GM18951 (cell line): ENCODE measurements around the gene QSER1.
"Not testable (repeated sequence)": the region's sequence is repeated elsewhere in the genome, so short reads cannot be mapped to it uniquely, and the experiment has no call there.

ENCODE experiments used
- POLR2A ChIP-seq: IDR thresholded peaks from 4 replicates; pipeline ENCODE4 v1.6.1; 2011; ENCODE audit warnings: mild to moderate bottlenecking; ENCODE audit not compliant: insufficient read length, insufficient read depth; ENCODE audit errors: extremely low read depth
- in situ Hi-C: fragments of 300-500 bp; cut with MboI; formaldehyde crosslinking; loops from one replicate; pipeline ENCODE4 v1.12.0; 2022; ENCODE audit warnings: low sequenced_read_pairs, mixed read lengths, inconsistent platforms; ENCODE audit not compliant: unreplicated experiment

The QSER1 gene

DNA sequence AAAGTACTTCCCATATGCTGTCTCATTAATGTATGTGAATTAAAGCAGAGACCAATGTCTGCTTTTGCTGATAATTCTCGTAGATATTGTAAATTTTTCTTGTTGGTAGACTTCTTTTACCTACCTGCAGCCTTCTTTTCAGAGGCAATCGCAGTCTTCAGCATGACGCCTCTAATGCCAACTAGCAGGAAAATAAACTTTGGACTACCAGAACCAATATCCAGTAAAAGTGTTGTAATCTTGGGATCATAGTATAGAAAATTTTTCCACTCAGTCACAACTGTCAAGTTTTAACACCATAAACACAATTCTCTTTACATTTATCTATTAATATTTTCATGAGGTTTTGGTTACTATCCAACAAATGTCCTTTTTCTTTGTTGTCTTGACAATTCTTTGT, 125.4 kb downstream of the QSER1 start:
- in situ Hi-C loops: no loop called here

DNA sequence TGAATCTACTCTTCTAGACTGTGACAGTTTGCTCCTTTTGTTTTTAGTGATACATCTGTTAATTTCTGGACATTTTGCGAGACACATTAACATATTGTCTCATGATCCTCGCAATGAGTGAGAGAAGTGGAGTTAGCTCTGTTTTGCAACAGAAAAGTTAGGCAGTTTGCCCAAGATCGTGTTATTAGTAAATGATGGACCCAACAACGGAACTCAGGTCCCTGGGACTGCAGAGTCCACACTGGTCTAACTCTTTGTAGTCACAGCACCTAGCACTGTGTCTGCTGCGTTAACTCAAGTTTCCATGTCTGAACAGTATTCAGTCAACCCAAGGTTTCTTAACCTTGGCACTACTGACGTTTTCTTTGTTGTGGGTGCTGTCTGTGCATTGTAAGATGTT, 126.2 kb downstream of the QSER1 start:
- TF ChIP-seq POLR2A: no peak
- in situ Hi-C loops: no loop called here

More for the DNA sequence above, 125.4 kb downstream of the QSER1 start:
- TF ChIP-seq POLR2A: no peak

- no peak for TF ChIP-seq POLR2A
- in situ Hi-C loops: no loop called here
Observed at GRCh38 chr11:33021501-33021900, 128.9 kb downstream of the QSER1 start.

GRCh38 chr11:33021937-33022336, 129.3 kb downstream of the QSER1 start:
- no peak for TF ChIP-seq POLR2A

GRCh38 chr11:33025339-33025722, 132.7 kb downstream of the QSER1 start:
- TF ChIP-seq POLR2A: no peak
- in situ Hi-C loops: no loop called here

More at GRCh38 chr11:33021937-33022336, 129.3 kb downstream of the QSER1 start:
- in situ Hi-C loops: no loop called here

- in situ Hi-C loops: no loop called here
- no peak for TF ChIP-seq POLR2A
Observed at GRCh38 chr11:33027233-33027632, 134.6 kb downstream of the QSER1 start.

- no peak for TF ChIP-seq POLR2A
- in situ Hi-C loops: no loop called here
Observed at GRCh38 chr11:33027846-33028536, 135.4 kb downstream of the QSER1 start.

DNA sequence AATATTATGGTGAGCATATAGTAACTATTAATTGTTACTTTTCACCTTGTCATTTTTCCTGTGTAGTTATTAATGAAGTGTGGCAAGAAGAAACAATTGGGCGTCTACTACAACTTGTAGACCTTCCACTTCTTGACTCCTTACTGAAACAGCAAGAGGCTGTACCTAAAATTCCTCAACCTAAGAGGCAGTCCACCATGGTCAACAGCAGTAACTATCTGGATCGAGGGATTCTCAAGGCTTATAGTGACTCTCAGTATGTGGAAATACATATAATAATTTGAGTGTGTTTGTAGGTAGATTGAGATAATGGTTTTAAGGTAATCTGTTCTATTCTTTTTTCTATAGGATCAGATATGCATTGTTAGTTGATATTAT, 135.9 kb downstream of the QSER1 start:
- TF ChIP-seq POLR2A: no peak
- in situ Hi-C loops: no loop called here

GRCh38 chr11:33029218-33029617, 136.6 kb downstream of the QSER1 start:
- in situ Hi-C loops: not testable (repeated sequence)
